ENCODE results near the gene MAP3K19. TPM values are rescaled to one million over a fixed set of nuclear protein-coding genes. Genes with fewer than 3 reads are reported as not detected.

The MAP3K19 gene
- total and polyA plus RNA-seq, 10 of the 15 experiments (the other 5 are each of a cell fraction or from before 2014, with no cell fraction given), result 0.05 TPM; not detected in 9

- TF ChIP-seq REST (IDR thresholded peaks at IDR 0.05; ENCODE audit: low read depth, low read length) (no peak), MYC (IDR thresholded peaks at IDR 0.05; ENCODE audit: insufficient read depth, insufficient read length, insufficient replicate concordance, low read length, severe bottlenecking) (no peak), MXI1 (IDR thresholded peaks at IDR 0.05; ENCODE audit: low read depth, low read length) (peak; percentile 59), TCF12 (IDR thresholded peaks at IDR 0.05; ENCODE audit: low read depth, low read length) (0 out of 2 replicates have a peak, but pooled peaks have one; percentile 21), SUZ12 (IDR thresholded peaks at IDR 0.05; ENCODE audit: unreplicated experiment) (no peak), CBX3 (IDR thresholded peaks at IDR 0.05; ENCODE audit: borderline replicate concordance, low read depth) (no peak), CHD4 (IDR thresholded peaks at IDR 0.05) (no peak), KAT2A (conservative IDR thresholded peaks at IDR 0.05; ENCODE audit: control insufficient read depth, low read depth, low read length) (no peak), NRF1 (conservative IDR thresholded peaks at IDR 0.05; ENCODE audit: low read depth, low read length) (no peak), ZNF24 (IDR thresholded peaks at IDR 0.05) (no peak), BACH1 (IDR thresholded peaks at IDR 0.05; ENCODE audit: borderline replicate concordance) (peak; percentile 85; the same call in 1 of the 2 replicates), ZNF274 (IDR thresholded peaks at IDR 0.05; ENCODE audit: insufficient read depth, insufficient read length) (no peak), MEF2A (IDR thresholded peaks at IDR 0.05; ENCODE audit: insufficient read depth, low read depth, low read length) (no peak), SREBF1 (IDR thresholded peaks at IDR 0.05; ENCODE audit: low read length) (no peak), ATF7 (IDR thresholded peaks at IDR 0.05; ENCODE audit: low read depth) (peak; percentile 81), KDM1A (IDR thresholded peaks at IDR 0.05; ENCODE audit: borderline replicate concordance) (no peak), STAT1 (conservative IDR thresholded peaks at IDR 0.05) (peak; percentile 90; the same call in 1 of the 2 replicates), ZBED1 (IDR thresholded peaks at IDR 0.05; ENCODE audit: borderline replicate concordance) (no peak), RFX5 (IDR thresholded peaks at IDR 0.05; ENCODE audit: low read depth, low read length) (no peak), RB1 (IDR thresholded peaks at IDR 0.05; ENCODE audit: borderline replicate concordance) (peak; percentile 76; the same call in 1 of the 2 replicates), TARDBP (IDR thresholded peaks at IDR 0.05; ENCODE audit: borderline replicate concordance) (no peak), TAF1 (IDR thresholded peaks at IDR 0.05; ENCODE audit: borderline replicate concordance, low read depth, low read length) (peak; percentile 88), CHD1 (IDR thresholded peaks at IDR 0.05; ENCODE audit: low read depth, low read length) (0 out of 2 replicates have a peak, but pooled peaks have one; percentile 41), ZNF207 (IDR thresholded peaks at IDR 0.05; ENCODE audit: borderline replicate concordance) (peak; percentile 83; the same call in 1 of the 2 replicates), NR2C1 (IDR thresholded peaks at IDR 0.05) (peak; percentile 27; the same call in 1 of the 2 replicates)
- TF ChIP-seq, protein P1, sequence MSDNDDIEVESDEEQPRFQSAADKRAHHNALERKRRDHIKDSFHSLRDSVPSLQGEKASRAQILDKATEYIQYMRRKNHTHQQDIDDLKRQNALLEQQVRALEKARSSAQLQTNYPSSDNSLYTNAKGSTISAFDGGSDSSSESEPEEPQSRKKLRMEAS (IDR thresholded peaks at IDR 0.05; ENCODE audit: low read depth, low read length), result no peak; the same call in 1 of the 2 replicates
- TF ChIP-seq, protein P2, sequence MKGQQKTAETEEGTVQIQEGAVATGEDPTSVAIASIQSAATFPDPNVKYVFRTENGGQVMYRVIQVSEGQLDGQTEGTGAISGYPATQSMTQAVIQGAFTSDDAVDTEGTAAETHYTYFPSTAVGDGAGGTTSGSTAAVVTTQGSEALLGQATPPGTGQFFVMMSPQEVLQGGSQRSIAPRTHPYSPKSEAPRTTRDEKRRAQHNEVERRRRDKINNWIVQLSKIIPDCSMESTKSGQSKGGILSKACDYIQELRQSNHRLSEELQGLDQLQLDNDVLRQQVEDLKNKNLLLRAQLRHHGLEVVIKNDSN (IDR thresholded peaks at IDR 0.05; ENCODE audit: borderline replicate concordance, extremely low read length, insufficient read depth, low read depth, low read length), result no peak
Observed at GRCh38 chr2:135052042-135052876, 5.0 kb upstream of the MAP3K19 start, which contains the start of gene RAB3GAP1 (continued).

Data from GM12878 (cell line).